GM23338 (cell line): ENCODE measurements around the gene ZCCHC14. TPM values are rescaled to one million over a fixed set of nuclear protein-coding genes. Genes with fewer than 3 reads are reported as not detected.

ENCODE experiments used
- ATAC-seq: fragments of 200-7000 bp; cut with Tn5 transposase; 3 replicates; pipeline ENCODE4 v1.9.1; 2020
- DNase-seq: peaks from one replicate; pipeline ENCODE4 v3.0.0-alpha.2; 2015; ENCODE audit warnings: low spot score
- H2AFZ ChIP-seq: fragments of 200-600 bp; sonication (generic); 2 replicates; pipeline ENCODE4 v1.8.0; 2016; ENCODE audit warnings: antibody characterized with exemption, mild to moderate bottlenecking, moderate library complexity
- H3F3A ChIP-seq: fragments of 200-600 bp; sonication (generic); replicated peaks from 2 replicates; pipeline ENCODE4 v1.8.0; 2017; ENCODE audit warnings: antibody characterized with exemption, mixed run types, low read depth
- H3K27ac ChIP-seq: fragments of 200-600 bp; sonication (generic); 2 replicates; pipeline ENCODE4 v1.6.1; 2016; ENCODE audit warnings: low read depth
- H3K27me3 ChIP-seq: fragments of 200-600 bp; sonication (generic); 2 replicates; pipeline ENCODE4 v1.8.0; 2016; ENCODE audit warnings: mild to moderate bottlenecking, mixed run types, moderate library complexity; ENCODE audit not compliant: insufficient read depth
- H3K36me3 ChIP-seq: fragments of 200-600 bp; sonication (generic); 2 replicates; pipeline ENCODE4 v1.8.0; 2016; ENCODE audit warnings: mild to moderate bottlenecking; ENCODE audit not compliant: insufficient read depth
- H3K4me1 ChIP-seq: fragments of 200-600 bp; sonication (generic); 2 replicates; pipeline ENCODE4 v1.8.0; 2016; ENCODE audit warnings: mild to moderate bottlenecking, moderate library complexity; ENCODE audit not compliant: insufficient read depth
- H3K4me2 ChIP-seq: fragments of 200-600 bp; sonication (generic); 2 replicates; pipeline ENCODE4 v1.7.1; 2017; ENCODE audit warnings: mixed run types
- H3K4me3 ChIP-seq: fragments of 200-600 bp; sonication (generic); 2 replicates; pipeline ENCODE4 v1.6.1; 2016; ENCODE audit warnings: mixed run types
- H3K79me2 ChIP-seq: fragments of 200-600 bp; sonication (generic); replicated peaks from 2 replicates; pipeline ENCODE4 v1.8.0; 2017; ENCODE audit warnings: mild to moderate bottlenecking; ENCODE audit not compliant: insufficient read depth
- H3K9me2 ChIP-seq: fragments of 200-600 bp; sonication (generic); 2 replicates; pipeline ENCODE4 v1.8.0; 2017; ENCODE audit not compliant: insufficient read depth
- H4K20me1 ChIP-seq: fragments of 200-600 bp; sonication (generic); replicated peaks from 2 replicates; pipeline ENCODE4 v1.8.0; 2017; ENCODE audit warnings: mild to moderate bottlenecking; ENCODE audit not compliant: insufficient read depth
- H3K27ac Mint-ChIP-seq: 2 replicates; pipeline ENCODE4 v1.8.0; 2020; ENCODE audit warnings: inconsistent platforms, mild to moderate bottlenecking, moderate library complexity, mixed read lengths
- H3K27me3 Mint-ChIP-seq: 3 replicates; pipeline ENCODE4 v1.8.0; 2022; ENCODE audit warnings: low read depth, mild to moderate bottlenecking, moderate library complexity, mixed read lengths, inconsistent platforms; ENCODE audit not compliant: insufficient read depth, poor library complexity
- H3K36me3 Mint-ChIP-seq: 3 replicates; pipeline ENCODE4 v1.8.0; 2021; ENCODE audit warnings: low read depth, mild to moderate bottlenecking, inconsistent platforms, moderate library complexity, mixed read lengths
- H3K4me1 Mint-ChIP-seq: 3 replicates; pipeline ENCODE4 v1.8.0; 2020; ENCODE audit warnings: mild to moderate bottlenecking, inconsistent platforms, mixed read lengths
- H3K4me3 Mint-ChIP-seq: 3 replicates; pipeline ENCODE4 v1.8.0; 2021; ENCODE audit warnings: moderate library complexity, mild to moderate bottlenecking, inconsistent platforms, mixed read lengths
- H3K9me3 Mint-ChIP-seq: 3 replicates; pipeline ENCODE4 v1.8.0; 2020; ENCODE audit warnings: moderate library complexity, mild to moderate bottlenecking, inconsistent platforms, mixed read lengths
- CREB1 ChIP-seq: fragments of 250-450 bp; sonication (Bioruptor Pico); IDR thresholded peaks from 2 replicates; pipeline ENCODE4 v1.5.0; 2020; ENCODE audit warnings: low read depth, mild to moderate bottlenecking, moderate library complexity
- EZH2 ChIP-seq: fragments of 200-600 bp; sonication (generic); IDR thresholded peaks from one replicate; pipeline ENCODE4 v1.8.0; 2017; ENCODE audit warnings: antibody characterized with exemption, mild to moderate bottlenecking, low read depth; ENCODE audit not compliant: unreplicated experiment
- EZH2phosphoT487 ChIP-seq: fragments of 200-600 bp; sonication (generic); IDR thresholded peaks from one replicate; pipeline ENCODE4 v1.8.1; 2018; ENCODE audit warnings: antibody characterized with exemption; ENCODE audit not compliant: unreplicated experiment
- JUNB ChIP-seq: IDR thresholded peaks from one replicate; pipeline ENCODE4 v1.6.1; 2016; ENCODE audit warnings: antibody characterized with exemption; ENCODE audit not compliant: unreplicated experiment
- NANOG ChIP-seq: IDR thresholded peaks from 2 replicates; pipeline ENCODE4 v1.6.1; 2016; ENCODE audit warnings: antibody characterized with exemption, borderline replicate concordance
- POLR2AphosphoS5 ChIP-seq: IDR thresholded peaks from 2 replicates; pipeline ENCODE4 v1.6.1; 2016; ENCODE audit warnings: antibody characterized with exemption, low read depth
- STAT1 ChIP-seq: IDR thresholded peaks from one replicate; pipeline ENCODE4 v1.6.1; 2016; ENCODE audit warnings: antibody characterized with exemption; ENCODE audit not compliant: unreplicated experiment
- ZNF114 ChIP-seq: fragments of 250-450 bp; sonication (Bioruptor Pico); IDR thresholded peaks from 2 replicates; pipeline ENCODE4 v1.5.0; 2020; ENCODE audit warnings: mild to moderate bottlenecking, moderate library complexity
- ZNF331 ChIP-seq: fragments of 250-450 bp; sonication (Bioruptor Pico); IDR thresholded peaks from 2 replicates; pipeline ENCODE4 v1.5.0; 2020; ENCODE audit warnings: low read depth, mild to moderate bottlenecking, moderate library complexity
- polyA plus RNA-seq: library from polyadenylated mRNA; unstranded; fragments of >200 nt; fragmentation: Nextera tagmentation; extraction: Ambion mirVana; gene quantifications from 2 replicates; pipeline ENCODE4 v1.2.1, GENCODE V29; 2016
- total RNA-seq: library from RNA; depleted of rRNA; stranded (reverse); fragments of >200 nt; shearing (Covaris generic); gene quantifications from 2 replicates; pipeline ENCODE4 v1.2.3, GENCODE V29; 2014
- TF ChIP-seq, protein P1 (sequence below): IDR thresholded peaks from one replicate; pipeline ENCODE4 v1.6.1; 2018; ENCODE audit warnings: antibody characterized with exemption; ENCODE audit not compliant: unreplicated experiment
- TF ChIP-seq, protein P2 (sequence below): IDR thresholded peaks from 2 replicates; pipeline ENCODE4 v1.6.1; 2016; ENCODE audit warnings: antibody characterized with exemption
- TF ChIP-seq, protein P3 (sequence below), 2 experiments: fragments of 200-600 bp in 1 of 2; sonication (generic) in 1 of 2; conservative IDR thresholded peaks; 2 replicates each; pipeline versions ENCODE4 v1.5.1 to v1.6.1; 2016 to 2017; ENCODE audit warnings: antibody characterized with exemption in 2 of 2, low read depth in 2 of 2, mild to moderate bottlenecking in 2 of 2, moderate library complexity in 1 of 2
- TF ChIP-seq, protein P4 (sequence below): fragments of 250-450 bp; sonication (Bioruptor Pico); IDR thresholded peaks from 2 replicates; pipeline ENCODE4 v1.5.0; 2020; ENCODE audit warnings: mild to moderate bottlenecking, moderate library complexity

Gene ZCCHC14
- total and polyA plus RNA-seq, 2 experiments from 2014 or later, result 6.8 to 22.4 TPM

DNA sequence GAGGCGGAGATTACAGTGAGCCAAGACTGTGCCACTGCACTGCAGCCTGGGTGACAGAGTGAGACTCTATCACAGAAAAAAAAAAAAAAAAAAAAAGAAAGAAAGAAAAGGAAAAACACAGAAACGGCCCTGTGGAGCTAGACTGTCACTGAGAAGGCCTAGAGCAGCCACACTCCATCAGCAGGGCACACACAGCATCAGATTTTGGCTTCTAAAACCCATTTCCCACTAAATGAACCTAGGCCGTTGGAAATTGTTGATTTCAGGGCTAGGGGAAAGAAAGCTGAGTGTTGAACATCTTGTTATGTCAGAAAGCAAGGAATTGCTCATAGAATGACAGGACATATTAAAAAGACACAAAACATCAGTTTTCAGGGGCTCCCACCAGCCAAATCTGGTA lies 48.9 kb downstream of the ZCCHC14 start:
- H3K27me3 Mint-ChIP-seq, result peaks cover 3% of the 10 kb centered on the region
- H3K36me3 ChIP-seq, result peaks cover 21% of the 10 kb centered on the region
- H3K36me3 Mint-ChIP-seq, result peaks cover 70% of the 10 kb centered on the region
- peaks cover 18% of the 10 kb centered on the region; the same call in 2 of the 3 replicates for H3K9me3 Mint-ChIP-seq
- H3K27ac ChIP-seq, result no peak overlapping the region
- DNase-seq, result no peak
- H4K20me1 ChIP-seq, result peaks cover 5% of the 10 kb centered on the region
- no peak overlapping the region for H3K4me3 Mint-ChIP-seq
- H3K27me3 ChIP-seq, result no peaks in the 10 kb centered on the region
- peaks cover 36% of the 10 kb centered on the region for H3K79me2 ChIP-seq
- H3K27ac Mint-ChIP-seq, result no peak overlapping the region
- ATAC-seq, result no peak
- no peaks in the 10 kb centered on the region for H3F3A ChIP-seq
- H3K4me1 Mint-ChIP-seq, result no peaks in the 10 kb centered on the region
- H2AFZ ChIP-seq, result no peak overlapping the region
- H3K9me2 ChIP-seq, result no peaks in the 10 kb centered on the region; the same call in 1 of the 2 replicates
- no peaks in the 10 kb centered on the region for H3K4me1 ChIP-seq
- H3K4me2 ChIP-seq, result no peak overlapping the region
- no peak overlapping the region for H3K4me3 ChIP-seq
- TF ChIP-seq NANOG (no peak), POLR2AphosphoS5 (no peak), STAT1 (no peak), EZH2phosphoT487 (no peak), CREB1 (no peak), ZNF114 (no peak), JUNB (no peak), ZNF331 (no peak), EZH2 (no peak)
- TF ChIP-seq, protein P1, sequence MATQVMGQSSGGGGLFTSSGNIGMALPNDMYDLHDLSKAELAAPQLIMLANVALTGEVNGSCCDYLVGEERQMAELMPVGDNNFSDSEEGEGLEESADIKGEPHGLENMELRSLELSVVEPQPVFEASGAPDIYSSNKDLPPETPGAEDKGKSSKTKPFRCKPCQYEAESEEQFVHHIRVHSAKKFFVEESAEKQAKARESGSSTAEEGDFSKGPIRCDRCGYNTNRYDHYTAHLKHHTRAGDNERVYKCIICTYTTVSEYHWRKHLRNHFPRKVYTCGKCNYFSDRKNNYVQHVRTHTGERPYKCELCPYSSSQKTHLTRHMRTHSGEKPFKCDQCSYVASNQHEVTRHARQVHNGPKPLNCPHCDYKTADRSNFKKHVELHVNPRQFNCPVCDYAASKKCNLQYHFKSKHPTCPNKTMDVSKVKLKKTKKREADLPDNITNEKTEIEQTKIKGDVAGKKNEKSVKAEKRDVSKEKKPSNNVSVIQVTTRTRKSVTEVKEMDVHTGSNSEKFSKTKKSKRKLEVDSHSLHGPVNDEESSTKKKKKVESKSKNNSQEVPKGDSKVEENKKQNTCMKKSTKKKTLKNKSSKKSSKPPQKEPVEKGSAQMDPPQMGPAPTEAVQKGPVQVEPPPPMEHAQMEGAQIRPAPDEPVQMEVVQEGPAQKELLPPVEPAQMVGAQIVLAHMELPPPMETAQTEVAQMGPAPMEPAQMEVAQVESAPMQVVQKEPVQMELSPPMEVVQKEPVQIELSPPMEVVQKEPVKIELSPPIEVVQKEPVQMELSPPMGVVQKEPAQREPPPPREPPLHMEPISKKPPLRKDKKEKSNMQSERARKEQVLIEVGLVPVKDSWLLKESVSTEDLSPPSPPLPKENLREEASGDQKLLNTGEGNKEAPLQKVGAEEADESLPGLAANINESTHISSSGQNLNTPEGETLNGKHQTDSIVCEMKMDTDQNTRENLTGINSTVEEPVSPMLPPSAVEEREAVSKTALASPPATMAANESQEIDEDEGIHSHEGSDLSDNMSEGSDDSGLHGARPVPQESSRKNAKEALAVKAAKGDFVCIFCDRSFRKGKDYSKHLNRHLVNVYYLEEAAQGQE, result no peak
- TF ChIP-seq, protein P2, sequence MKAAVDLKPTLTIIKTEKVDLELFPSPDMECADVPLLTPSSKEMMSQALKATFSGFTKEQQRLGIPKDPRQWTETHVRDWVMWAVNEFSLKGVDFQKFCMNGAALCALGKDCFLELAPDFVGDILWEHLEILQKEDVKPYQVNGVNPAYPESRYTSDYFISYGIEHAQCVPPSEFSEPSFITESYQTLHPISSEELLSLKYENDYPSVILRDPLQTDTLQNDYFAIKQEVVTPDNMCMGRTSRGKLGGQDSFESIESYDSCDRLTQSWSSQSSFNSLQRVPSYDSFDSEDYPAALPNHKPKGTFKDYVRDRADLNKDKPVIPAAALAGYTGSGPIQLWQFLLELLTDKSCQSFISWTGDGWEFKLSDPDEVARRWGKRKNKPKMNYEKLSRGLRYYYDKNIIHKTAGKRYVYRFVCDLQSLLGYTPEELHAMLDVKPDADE, result no peak
- TF ChIP-seq, protein P3, sequence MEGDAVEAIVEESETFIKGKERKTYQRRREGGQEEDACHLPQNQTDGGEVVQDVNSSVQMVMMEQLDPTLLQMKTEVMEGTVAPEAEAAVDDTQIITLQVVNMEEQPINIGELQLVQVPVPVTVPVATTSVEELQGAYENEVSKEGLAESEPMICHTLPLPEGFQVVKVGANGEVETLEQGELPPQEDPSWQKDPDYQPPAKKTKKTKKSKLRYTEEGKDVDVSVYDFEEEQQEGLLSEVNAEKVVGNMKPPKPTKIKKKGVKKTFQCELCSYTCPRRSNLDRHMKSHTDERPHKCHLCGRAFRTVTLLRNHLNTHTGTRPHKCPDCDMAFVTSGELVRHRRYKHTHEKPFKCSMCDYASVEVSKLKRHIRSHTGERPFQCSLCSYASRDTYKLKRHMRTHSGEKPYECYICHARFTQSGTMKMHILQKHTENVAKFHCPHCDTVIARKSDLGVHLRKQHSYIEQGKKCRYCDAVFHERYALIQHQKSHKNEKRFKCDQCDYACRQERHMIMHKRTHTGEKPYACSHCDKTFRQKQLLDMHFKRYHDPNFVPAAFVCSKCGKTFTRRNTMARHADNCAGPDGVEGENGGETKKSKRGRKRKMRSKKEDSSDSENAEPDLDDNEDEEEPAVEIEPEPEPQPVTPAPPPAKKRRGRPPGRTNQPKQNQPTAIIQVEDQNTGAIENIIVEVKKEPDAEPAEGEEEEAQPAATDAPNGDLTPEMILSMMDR (conservative IDR thresholded peaks at IDR 0.05; ENCODE audit: low read depth in 2 of 2), result no peak
- TF ChIP-seq, protein P4, sequence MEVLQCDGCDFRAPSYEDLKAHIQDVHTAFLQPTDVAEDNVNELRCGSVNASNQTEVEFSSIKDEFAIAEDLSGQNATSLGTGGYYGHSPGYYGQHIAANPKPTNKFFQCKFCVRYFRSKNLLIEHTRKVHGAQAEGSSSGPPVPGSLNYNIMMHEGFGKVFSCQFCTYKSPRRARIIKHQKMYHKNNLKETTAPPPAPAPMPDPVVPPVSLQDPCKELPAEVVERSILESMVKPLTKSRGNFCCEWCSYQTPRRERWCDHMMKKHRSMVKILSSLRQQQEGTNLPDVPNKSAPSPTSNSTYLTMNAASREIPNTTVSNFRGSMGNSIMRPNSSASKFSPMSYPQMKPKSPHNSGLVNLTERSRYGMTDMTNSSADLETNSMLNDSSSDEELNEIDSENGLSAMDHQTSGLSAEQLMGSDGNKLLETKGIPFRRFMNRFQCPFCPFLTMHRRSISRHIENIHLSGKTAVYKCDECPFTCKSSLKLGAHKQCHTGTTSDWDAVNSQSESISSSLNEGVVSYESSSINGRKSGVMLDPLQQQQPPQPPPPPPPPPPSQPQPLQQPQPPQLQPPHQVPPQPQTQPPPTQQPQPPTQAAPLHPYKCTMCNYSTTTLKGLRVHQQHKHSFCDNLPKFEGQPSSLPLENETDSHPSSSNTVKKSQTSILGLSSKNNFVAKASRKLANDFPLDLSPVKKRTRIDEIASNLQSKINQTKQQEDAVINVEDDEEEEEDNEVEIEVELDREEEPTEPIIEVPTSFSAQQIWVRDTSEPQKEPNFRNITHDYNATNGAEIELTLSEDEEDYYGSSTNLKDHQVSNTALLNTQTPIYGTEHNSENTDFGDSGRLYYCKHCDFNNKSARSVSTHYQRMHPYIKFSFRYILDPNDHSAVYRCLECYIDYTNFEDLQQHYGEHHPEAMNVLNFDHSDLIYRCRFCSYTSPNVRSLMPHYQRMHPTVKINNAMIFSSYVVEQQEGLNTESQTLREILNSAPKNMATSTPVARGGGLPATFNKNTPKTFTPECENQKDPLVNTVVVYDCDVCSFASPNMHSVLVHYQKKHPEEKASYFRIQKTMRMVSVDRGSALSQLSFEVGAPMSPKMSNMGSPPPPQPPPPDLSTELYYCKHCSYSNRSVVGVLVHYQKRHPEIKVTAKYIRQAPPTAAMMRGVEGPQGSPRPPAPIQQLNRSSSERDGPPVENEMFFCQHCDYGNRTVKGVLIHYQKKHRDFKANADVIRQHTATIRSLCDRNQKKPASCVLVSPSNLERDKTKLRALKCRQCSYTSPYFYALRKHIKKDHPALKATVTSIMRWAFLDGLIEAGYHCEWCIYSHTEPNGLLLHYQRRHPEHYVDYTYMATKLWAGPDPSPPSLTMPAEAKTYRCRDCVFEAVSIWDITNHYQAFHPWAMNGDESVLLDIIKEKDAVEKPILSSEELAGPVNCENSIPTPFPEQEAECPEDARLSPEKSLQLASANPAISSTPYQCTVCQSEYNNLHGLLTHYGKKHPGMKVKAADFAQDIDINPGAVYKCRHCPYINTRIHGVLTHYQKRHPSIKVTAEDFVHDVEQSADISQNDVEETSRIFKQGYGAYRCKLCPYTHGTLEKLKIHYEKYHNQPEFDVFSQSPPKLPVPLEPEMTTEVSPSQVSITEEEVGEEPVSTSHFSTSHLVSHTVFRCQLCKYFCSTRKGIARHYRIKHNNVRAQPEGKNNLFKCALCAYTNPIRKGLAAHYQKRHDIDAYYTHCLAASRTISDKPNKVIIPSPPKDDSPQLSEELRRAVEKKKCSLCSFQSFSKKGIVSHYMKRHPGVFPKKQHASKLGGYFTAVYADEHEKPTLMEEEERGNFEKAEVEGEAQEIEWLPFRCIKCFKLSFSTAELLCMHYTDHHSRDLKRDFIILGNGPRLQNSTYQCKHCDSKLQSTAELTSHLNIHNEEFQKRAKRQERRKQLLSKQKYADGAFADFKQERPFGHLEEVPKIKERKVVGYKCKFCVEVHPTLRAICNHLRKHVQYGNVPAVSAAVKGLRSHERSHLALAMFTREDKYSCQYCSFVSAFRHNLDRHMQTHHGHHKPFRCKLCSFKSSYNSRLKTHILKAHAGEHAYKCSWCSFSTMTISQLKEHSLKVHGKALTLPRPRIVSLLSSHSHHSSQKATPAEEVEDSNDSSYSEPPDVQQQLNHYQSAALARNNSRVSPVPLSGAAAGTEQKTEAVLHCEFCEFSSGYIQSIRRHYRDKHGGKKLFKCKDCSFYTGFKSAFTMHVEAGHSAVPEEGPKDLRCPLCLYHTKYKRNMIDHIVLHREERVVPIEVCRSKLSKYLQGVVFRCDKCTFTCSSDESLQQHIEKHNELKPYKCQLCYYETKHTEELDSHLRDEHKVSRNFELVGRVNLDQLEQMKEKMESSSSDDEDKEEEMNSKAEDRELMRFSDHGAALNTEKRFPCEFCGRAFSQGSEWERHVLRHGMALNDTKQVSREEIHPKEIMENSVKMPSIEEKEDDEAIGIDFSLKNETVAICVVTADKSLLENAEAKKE, result no peak
